Panc1 (cell line): ENCODE results near the gene BABAM2. TPM values are rescaled to one million over a fixed set of nuclear protein-coding genes. Genes with fewer than 3 reads are reported as not detected.

ENCODE experiments used
- ATAC-seq: fragments of 200-7000 bp; cut with Tn5 transposase; 2 replicates; pipeline ENCODE4 v1.9.1; 2020; ENCODE audit warnings: mild to moderate bottlenecking, moderate library complexity
- BruUV-seq: library from RNA; stranded (reverse); fragments of 400-500 nt; replicated peaks from 2 replicates; lab custom pipeline; 2021; lab: Mats Ljungman, UMichigan
- CTCF ChIA-PET: fragments of 300-600 bp; sonication (Branson Sonifier 250); formaldehyde crosslinking; loops from one replicate; lab custom pipeline; 2022; ENCODE audit warnings: antibody characterized with exemption; lab: Charles Lee
- POLR2A ChIA-PET: fragments of 300-600 bp; sonication (Branson Sonifier 250); formaldehyde crosslinking; loops from one replicate; lab custom pipeline; 2022; ENCODE audit warnings: antibody characterized with exemption; lab: Charles Lee
- DNase-seq: peaks from one replicate; pipeline ENCODE4 v3.0.0-alpha.2; 2010; ENCODE audit warnings: low read depth, low spot score
- H3K27ac ChIP-seq: 2 replicates; pipeline ENCODE4 v1.5.1; 2011; ENCODE audit warnings: mild to moderate bottlenecking, low read length, inconsistent platforms
- H3K27me3 ChIP-seq: fragments of 200-500 bp; sonication (Bioruptor generic); 2 replicates; pipeline ENCODE4 v1.6.0; 2014; ENCODE audit warnings: low read length, inconsistent platforms; ENCODE audit not compliant: control insufficient read depth, insufficient read depth
- H3K36me3 ChIP-seq: fragments of 200-500 bp; sonication (Bioruptor generic); 2 replicates; pipeline ENCODE4 v1.5.1; 2014; ENCODE audit warnings: inconsistent platforms, mild to moderate bottlenecking, low read length, moderate library complexity; ENCODE audit not compliant: control insufficient read depth, insufficient read depth
- H3K4me1 ChIP-seq: 2 replicates; pipeline ENCODE4 v1.5.1; 2011; ENCODE audit warnings: inconsistent platforms, mild to moderate bottlenecking, low read length, moderate library complexity; ENCODE audit not compliant: control insufficient read depth, insufficient read depth
- H3K4me3 ChIP-seq, 2 experiments: 2 replicates each; pipeline ENCODE4 v1.5.1; 2011 to 2012; ENCODE audit warnings: low read depth in 2 of 2, low read length in 2 of 2, mild to moderate bottlenecking in 2 of 2, inconsistent platforms in 1 of 2, moderate library complexity in 1 of 2
- H3K9me3 ChIP-seq: fragments of 200-500 bp; sonication (Bioruptor generic); 2 replicates; pipeline ENCODE4 v1.5.1; 2014; ENCODE audit warnings: low read depth, mild to moderate bottlenecking, inconsistent platforms, low read length, moderate library complexity; ENCODE audit not compliant: control insufficient read depth, insufficient read depth
- CTCF ChIP-seq: fragments of 450-650 bp; IDR thresholded peaks from 2 replicates; pipeline ENCODE4 v1.5.1; 2017; ENCODE audit warnings: mild to moderate bottlenecking
- POLR2AphosphoS5 ChIP-seq: IDR thresholded peaks from 2 replicates; pipeline ENCODE4 v1.6.1; 2012; ENCODE audit warnings: mild to moderate bottlenecking, low read depth, low read length, moderate library complexity
- REST ChIP-seq, 2 experiments: IDR thresholded peaks; 2 replicates each; pipeline ENCODE4 v1.6.1; 2011 to 2012; ENCODE audit warnings: low read depth in 2 of 2, control low read depth in 1 of 2, low read length in 1 of 2, mild to moderate bottlenecking in 1 of 2, moderate library complexity in 1 of 2; ENCODE audit not compliant: insufficient read depth in 1 of 2
- SIN3A ChIP-seq: IDR thresholded peaks from 2 replicates; pipeline ENCODE4 v1.6.1; 2012; ENCODE audit warnings: low read depth, mild to moderate bottlenecking, low read length, moderate library complexity, borderline replicate concordance; ENCODE audit not compliant: insufficient read depth
- TCF7L2 ChIP-seq: IDR thresholded peaks from 2 replicates; pipeline ENCODE4 v1.6.1; 2011; ENCODE audit warnings: mild to moderate bottlenecking, low read depth, low read length, inconsistent platforms
- in situ Hi-C: cut with HindIII; loops from 2 replicates; pipeline ENCODE4 v1.10.0; 2016; ENCODE audit warnings: low sequenced_read_pairs, low pct_unique_long_range_greater_than_20kb
- intact Hi-C: fragments of 100-400 bp; cut with micrococcal nuclease; formaldehyde crosslinking; loops from one replicate; pipeline ENCODE4 v1.10.0; 2022; ENCODE audit not compliant: unreplicated experiment
- total RNA-seq: library from RNA; stranded (reverse); gene quantifications from one replicate; pipeline ENCODE4 v1.2.1, GENCODE V29; 2021; ENCODE audit not compliant: unreplicated experiment

The BABAM2 gene
- total RNA-seq, 1 experiment from 2014 or later = 31.2 TPM

- CTCF ChIA-PET = no interaction called here
Measured at GRCh38 chr2:28165087-28165635, 274.6 kb downstream of the BABAM2 start.

GRCh38 chr2:28166956-28167355 is 276.4 kb downstream of the BABAM2 start:
- CTCF ChIA-PET = no interaction called here
- H3K36me3 ChIP-seq = no peaks in the 10 kb centered on the region
- no peak overlapping the region for H3K4me3 ChIP-seq
- ATAC-seq (no peak), DNase-seq (no peak)
- H3K27me3 ChIP-seq = no peaks in the 10 kb centered on the region
- in situ Hi-C loops = no loop called here
- intact Hi-C loops = no loop called here
- TF ChIP-seq POLR2AphosphoS5 (no peak), REST (IDR thresholded peaks at IDR 0.05; ENCODE audit: insufficient read depth in 1 of 2, low read depth in 2 of 2, low read length in 1 of 2) (no peak), SIN3A (no peak), TCF7L2 (no peak), CTCF (no peak)
- H3K9me3 ChIP-seq = no peaks in the 10 kb centered on the region
- POLR2A ChIA-PET = no interaction called here
- H3K4me1 ChIP-seq = no peaks in the 10 kb centered on the region
- no TSS peak for BruUV-seq
- H3K27ac ChIP-seq = no peak overlapping the region

More at GRCh38 chr2:28165087-28165635, 274.6 kb downstream of the BABAM2 start:
- intact Hi-C loops = no loop called here
- H3K4me3 ChIP-seq = no peak overlapping the region
- no peaks in the 10 kb centered on the region for H3K36me3 ChIP-seq
- ATAC-seq = no peak
- TF ChIP-seq REST (IDR thresholded peaks at IDR 0.05; ENCODE audit: insufficient read depth in 1 of 2, low read depth in 2 of 2, low read length in 1 of 2) = no peak
- TF ChIP-seq POLR2AphosphoS5 = no peak
- TF ChIP-seq TCF7L2 = no peak
- TF ChIP-seq SIN3A = no peak
- TF ChIP-seq CTCF = no peak
- no peak overlapping the region for H3K27ac ChIP-seq
- in situ Hi-C loops = no loop called here
- no TSS peak for BruUV-seq
- no peaks in the 10 kb centered on the region for H3K9me3 ChIP-seq
- no peaks in the 10 kb centered on the region for H3K4me1 ChIP-seq
- POLR2A ChIA-PET = no interaction called here
- DNase-seq = no peak
- no peaks in the 10 kb centered on the region for H3K27me3 ChIP-seq
